GM19328 (cell line): ENCODE data around the gene ANKRD62.
"Not testable (repeated sequence)": the region's sequence is repeated elsewhere in the genome, so short reads cannot be mapped to it uniquely, and the experiment has no call there.

Experiments
- ATAC-seq: cut with Tn5 transposase; IDR thresholded peaks from one replicate; pipeline ENCODE4 v1.9.1; 2021; ENCODE audit warnings: mild to moderate bottlenecking, moderate library complexity; ENCODE audit not compliant: unreplicated experiment

The ANKRD62 gene

DNA sequence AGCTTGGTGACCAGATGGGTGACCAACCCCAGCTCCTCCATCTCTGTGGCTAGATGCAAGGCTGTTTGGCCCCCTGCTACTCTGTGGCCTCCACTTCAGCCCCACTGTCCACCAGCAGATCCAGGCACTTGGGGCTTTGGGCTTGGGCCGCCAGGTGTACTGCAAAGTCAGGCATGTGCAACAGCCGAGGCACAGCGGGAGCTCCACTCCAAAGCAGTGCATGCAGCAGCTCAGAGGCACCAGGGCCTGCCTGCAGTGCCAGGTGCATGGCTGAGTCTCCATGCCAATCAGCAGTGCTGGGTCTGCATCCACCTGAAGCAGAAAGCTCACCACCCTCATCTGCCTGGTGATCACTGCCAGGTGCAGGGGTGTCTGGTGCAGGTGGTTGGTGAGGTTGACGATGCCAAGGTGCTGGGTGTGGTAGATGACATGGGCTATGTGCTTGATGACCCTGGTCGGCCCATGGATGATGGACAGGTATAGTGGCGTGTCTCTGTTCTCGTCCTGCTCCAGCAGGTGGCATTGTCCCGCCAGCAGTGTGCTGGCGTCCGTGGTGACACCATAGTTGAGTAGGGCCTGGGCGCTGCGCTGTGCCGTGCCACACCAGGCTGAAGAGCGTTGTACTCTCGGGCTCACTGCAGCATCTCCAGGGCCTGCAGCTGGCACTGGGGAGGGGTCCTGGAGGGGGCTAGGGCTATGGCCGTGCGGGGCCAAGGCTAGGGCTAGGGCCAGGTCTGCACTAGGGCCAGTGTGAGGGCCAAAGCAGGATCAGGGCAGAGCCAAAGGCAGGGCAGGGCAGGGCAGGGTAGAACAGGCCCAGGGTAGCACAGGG lies 1.0 kb upstream of the ANKRD62 start:
- ATAC-seq: no peak

GRCh38 chr18:12098374-12098773 lies 4.7 kb downstream of the ANKRD62 start:
- no peak for ATAC-seq

DNA sequence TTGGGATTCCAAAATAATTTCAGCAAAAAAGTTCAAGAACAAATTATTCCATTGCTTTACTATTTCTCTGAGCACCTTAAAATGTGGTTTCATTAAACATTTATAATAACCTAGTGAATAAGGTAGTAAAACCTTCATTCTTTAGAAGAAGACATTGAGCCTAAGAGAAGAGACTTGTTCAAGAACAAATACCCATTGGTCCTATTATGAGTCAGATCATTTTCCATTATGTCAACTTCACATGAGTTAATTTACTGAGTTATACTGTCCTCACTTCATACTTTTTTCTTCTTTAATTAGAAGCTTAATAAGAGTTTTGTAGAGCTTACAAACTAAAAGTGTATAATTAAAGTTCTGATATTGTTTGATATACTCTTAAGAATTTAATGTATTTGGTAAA lies 5.5 kb downstream of the ANKRD62 start:
- no peak for ATAC-seq

- no peak for ATAC-seq
Observed at GRCh38 chr18:12101266-12101665, 7.6 kb downstream of the ANKRD62 start.

- no peak for ATAC-seq
Observed at GRCh38 chr18:12102136-12102842, 8.6 kb downstream of the ANKRD62 start.

DNA sequence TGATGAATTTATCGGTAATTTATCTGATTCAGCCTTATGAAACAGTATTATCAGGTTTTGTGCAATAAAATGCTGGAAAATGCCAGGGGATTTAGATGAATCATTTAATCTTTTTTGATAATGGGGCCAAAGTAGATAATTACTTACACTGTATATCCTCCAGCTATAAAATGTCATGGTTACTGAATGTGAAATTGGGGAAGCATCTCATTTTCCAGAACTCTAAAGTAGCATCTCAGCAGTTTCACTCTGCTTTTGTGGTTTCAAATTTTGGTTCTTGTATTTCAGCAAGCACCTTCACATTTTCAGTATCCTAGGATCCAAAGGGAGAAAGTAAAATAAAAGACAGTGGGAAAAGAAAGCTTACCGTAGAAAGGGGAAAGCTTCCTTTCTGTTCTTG lies 12.8 kb downstream of the ANKRD62 start:
- no peak for ATAC-seq

DNA sequence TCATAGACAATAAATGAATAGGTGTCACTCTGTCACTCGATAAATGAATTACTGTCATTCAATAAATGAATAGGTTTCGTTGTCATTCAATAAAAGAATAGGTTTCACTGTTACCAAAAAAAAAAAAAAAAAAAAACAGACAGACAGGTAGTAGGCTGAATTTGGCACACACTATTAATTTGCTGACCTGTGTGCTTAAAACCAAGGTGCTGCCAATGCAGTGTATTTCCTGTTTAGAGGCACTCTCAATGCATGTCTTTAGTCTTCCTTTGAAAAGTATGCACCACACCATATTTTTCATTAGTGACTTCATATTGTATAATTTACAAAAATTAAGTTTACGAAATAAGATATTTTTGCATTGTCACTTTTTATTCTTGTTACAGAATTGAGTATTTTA lies 16.2 kb downstream of the ANKRD62 start:
- ATAC-seq: no peak

DNA sequence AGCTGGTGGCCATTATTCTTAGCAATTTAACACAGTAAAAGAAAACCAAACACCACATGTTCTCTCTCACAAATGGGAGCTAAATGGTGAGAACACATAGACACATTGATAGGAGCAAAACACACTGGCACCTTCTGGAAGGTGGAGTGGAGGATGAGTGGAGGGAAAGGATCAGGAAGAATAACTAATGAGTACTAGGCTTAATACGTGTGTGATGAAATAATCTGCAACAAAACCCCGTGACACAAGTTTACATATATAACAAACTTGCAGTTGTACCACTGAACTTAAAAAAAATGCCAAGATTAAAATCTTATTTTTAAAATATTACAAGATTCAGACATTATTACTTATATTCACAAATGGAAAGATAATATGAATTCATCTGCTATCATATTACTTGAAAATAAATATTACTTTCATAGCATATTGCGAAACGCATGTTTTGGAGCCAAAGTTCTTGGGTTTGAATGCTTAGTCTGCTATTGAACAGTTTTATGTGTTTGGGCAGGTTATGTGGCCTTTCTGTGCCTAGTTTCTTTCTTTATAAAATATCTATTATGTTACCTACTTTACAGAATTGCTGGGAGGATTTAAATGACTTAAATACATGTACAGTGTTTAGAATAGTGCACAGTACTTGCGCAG lies 20.5 kb downstream of the ANKRD62 start:
- no peak for ATAC-seq

DNA sequence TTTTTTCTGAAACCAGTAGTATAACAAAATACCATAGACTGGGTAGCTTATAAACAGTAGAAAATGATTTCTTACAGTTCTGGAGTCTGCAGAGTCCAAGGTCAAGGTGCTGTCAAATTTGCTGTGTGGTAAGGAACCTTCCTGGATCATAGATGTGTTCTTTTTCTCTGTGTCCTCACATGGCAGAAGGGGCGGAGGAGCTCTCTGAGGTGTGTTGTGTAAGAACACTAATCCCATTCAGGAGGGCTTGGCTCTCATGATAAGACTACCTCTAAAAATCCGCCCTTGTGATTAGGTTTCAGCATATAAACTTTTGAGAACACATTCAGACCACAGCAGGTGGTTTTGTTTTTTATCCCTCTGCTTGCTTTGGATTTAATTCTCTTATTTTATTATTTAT lies 25.7 kb downstream of the ANKRD62 start:
- no peak for ATAC-seq

GRCh38 chr18:12121175-12122042 lies 27.8 kb downstream of the ANKRD62 start:
- no peak for ATAC-seq

- ATAC-seq: not testable (repeated sequence)
Observed at GRCh38 chr18:12122043-12122389, 28.4 kb downstream of the ANKRD62 start.

GRCh38 chr18:12127647-12128046 lies 34.0 kb downstream of the ANKRD62 start:
- not testable (repeated sequence) for ATAC-seq

DNA sequence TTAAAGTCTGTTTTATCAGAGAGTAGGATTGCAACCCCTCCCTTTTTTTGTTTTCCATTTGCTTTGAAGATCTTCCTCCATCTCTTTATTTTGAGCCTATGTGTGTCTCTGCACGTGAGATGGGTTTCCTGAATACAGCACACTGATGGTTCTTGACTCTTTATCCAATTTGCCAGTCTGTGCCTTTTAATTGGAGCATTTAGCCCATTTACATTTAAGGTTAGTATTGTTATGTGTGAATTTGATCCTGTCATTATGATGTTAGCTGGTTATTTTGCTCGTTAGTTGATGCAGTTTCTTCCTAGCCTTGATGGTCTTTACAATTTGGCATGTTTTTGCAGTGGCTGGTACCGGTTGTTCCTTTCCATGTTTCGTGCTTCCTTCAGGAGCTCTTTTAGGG lies 45.2 kb downstream of the ANKRD62 start:
- ATAC-seq: not testable (repeated sequence)

DNA sequence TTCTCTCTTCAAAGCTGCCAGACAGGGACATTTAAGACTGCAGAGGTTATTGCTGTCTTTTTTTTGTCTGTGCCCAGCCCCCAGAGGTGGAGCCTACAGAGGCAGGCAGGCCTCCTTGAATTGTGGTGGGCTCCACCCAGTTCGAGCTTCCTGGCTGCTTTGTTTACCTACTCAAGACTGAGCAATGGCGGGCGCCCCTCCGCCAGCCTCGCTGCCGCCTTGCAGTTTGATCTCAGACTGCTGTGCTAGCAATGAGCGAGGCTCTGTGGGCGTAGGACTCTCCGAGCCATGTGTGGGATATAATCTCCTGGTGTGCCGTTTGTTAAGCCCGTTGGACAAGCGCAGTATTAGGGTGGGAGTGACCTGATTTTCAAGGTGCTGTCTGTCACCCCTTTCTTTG lies 47.2 kb downstream of the ANKRD62 start:
- ATAC-seq: not testable (repeated sequence)

- not testable (repeated sequence) for ATAC-seq
Observed at GRCh38 chr18:12141778-12142177, 48.1 kb downstream of the ANKRD62 start.

DNA sequence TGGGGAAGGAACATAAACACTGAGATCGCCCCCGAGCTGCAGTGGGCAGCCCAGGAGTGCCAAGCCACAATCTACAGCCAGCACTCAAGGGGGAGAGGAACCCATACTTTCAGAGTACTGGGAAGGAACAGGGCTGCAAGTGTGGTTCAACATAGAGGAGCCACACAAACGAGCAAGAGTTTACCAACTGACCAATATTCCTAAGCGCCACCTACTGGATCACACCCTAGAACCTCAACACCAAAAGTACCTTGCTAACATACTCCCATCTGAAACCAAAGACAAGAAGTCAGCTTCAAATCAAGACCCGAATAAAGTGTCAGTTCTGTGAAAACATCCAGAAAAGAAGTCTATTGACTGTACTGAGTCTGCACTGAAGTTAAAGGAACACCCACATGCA lies 55.8 kb downstream of the ANKRD62 start:
- not testable (repeated sequence) for ATAC-seq

DNA sequence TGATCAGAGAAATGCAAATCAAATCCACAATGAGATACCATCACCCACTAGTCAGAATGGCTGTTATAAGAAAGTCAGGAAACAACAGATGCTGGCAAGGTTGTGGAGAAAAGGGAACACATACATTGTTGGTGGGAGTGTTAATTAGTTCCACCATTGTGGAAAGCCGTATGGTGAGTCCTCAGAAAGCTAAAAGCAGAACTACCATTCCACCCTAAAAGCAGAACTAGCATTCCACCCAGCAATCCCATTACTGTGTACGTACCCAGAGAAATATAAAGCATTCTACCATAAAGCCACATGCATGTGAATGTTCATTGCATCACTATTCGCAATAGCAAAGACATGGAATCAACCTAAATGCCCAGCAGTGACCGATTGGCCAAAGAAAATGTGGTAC lies 60.7 kb downstream of the ANKRD62 start:
- no peak for ATAC-seq

DNA sequence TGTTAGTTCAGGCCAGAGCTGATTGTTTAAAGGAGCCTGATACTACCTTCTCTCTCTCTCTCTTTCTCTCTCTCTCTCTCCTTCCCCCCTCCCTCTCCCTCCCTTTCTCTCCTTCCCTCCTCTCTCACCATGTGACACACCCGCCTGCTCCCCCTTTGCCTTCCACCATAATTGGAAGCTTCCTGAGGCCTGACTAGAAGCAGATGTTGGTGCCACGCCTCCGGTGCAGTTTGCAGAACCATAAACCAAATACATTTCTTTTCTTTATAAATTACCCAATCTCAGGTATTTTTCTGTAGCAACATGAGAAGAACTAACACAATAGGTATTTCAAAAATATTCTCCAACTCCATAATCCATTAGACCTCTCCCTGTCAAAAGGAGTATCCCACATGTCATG lies 62.4 kb downstream of the ANKRD62 start:
- no peak for ATAC-seq

GRCh38 chr18:12159446-12159845 lies 65.8 kb downstream of the ANKRD62 start:
- no peak for ATAC-seq

DNA sequence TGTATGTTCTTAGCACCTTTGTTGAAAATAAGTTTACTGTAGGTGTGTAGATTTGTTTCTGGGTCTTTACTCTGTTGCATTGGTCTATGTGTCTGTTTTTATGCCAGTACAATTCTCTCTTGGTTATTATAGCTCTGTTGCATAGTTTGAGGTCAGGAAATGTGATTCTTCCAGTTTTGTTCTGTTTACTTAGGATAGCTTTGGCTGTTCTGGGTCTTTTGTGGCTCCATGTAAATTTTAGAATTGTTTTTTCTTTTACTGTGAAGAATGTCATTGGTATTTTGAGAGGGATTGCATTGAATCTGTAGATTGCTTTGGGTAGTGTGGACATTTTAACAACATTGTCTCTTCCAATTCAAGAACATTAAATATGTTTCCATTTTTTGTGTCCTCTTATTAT lies 69.1 kb downstream of the ANKRD62 start:
- ATAC-seq: no peak
